Dendritic cell treated with granulocyte-macrophage colony-stimulating factor and Interleukin-4, amounts not matched to agents 40 ng/mL and 50 ng/mL, for 4 days (primary cell): ENCODE results near the gene ZEB2.

Experiments
- H3K27ac Mint-ChIP-seq: one replicate; pipeline ENCODE4 v1.8.0; 2022; ENCODE audit warnings: mild to moderate bottlenecking, mixed read lengths
- H3K27me3 Mint-ChIP-seq: one replicate; pipeline ENCODE4 v1.8.0; 2022; ENCODE audit warnings: mild to moderate bottlenecking, mixed read lengths
- H3K36me3 Mint-ChIP-seq: one replicate; pipeline ENCODE4 v1.8.0; 2022; ENCODE audit warnings: low read depth, mixed read lengths
- H3K4me1 Mint-ChIP-seq: one replicate; pipeline ENCODE4 v1.8.0; 2022; ENCODE audit warnings: low read depth, mixed read lengths
- H3K4me3 Mint-ChIP-seq: one replicate; pipeline ENCODE4 v1.8.0; 2022; ENCODE audit warnings: mild to moderate bottlenecking, moderate library complexity, mixed read lengths
- H3K9me3 Mint-ChIP-seq: one replicate; pipeline ENCODE4 v1.8.0; 2022; ENCODE audit warnings: mixed read lengths
- intact Hi-C: fragments of 100-400 bp; cut with micrococcal nuclease; formaldehyde crosslinking; loops from one replicate; pipeline ENCODE4 v1.15.0; 2022

The ZEB2 gene

GRCh38 chr2:144459286-144459685 lies 60.6 kb downstream of the ZEB2 start:
- Mint-ChIP-seq H3K9me3 (no peaks in the 10 kb centered on the region), H3K4me3 (peak overlapping the region; percentile 5), H3K27me3 (no peaks in the 10 kb centered on the region), H3K27ac (peak overlapping the region; percentile 81), H3K4me1 (peaks cover 85% of the 10 kb centered on the region), H3K36me3 (peaks cover 97% of the 10 kb centered on the region)
- intact Hi-C loops: no loop called here

- Mint-ChIP-seq H3K4me1 (peaks cover 83% of the 10 kb centered on the region), H3K36me3 (peaks cover 97% of the 10 kb centered on the region), H3K27ac (peak overlapping the region; percentile 81), H3K27me3 (no peaks in the 10 kb centered on the region), H3K4me3 (no peak overlapping the region), H3K9me3 (no peaks in the 10 kb centered on the region)
- intact Hi-C loops: no loop called here
These were observed 61.4 kb downstream of the ZEB2 start for GRCh38 chr2:144458541-144458940.

DNA sequence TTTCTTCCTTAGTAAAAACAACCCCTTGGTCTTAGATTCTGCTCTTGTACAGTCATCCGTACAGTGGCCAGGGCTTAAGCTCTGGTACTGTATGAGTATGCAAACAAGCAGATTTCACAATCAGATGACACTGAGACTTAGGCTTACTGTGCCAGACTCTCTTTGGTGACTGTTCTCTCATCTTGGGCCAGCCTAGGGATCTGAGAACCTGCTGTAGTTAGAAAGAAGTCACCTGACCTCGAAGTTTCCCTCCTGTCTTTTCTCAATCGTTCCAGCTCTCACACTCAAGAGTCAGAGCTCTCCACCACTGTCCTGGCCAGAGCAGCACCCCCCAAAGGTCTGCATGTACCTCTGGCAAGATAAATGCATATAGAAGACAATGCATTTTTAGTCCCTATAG lies 63.2 kb downstream of the ZEB2 start:
- H3K27ac Mint-ChIP-seq: peak overlapping the region; percentile 81
- intact Hi-C loops: no loop called here
- no peaks in the 10 kb centered on the region for H3K9me3 Mint-ChIP-seq
- peaks cover 86% of the 10 kb centered on the region for H3K4me1 Mint-ChIP-seq
- H3K36me3 Mint-ChIP-seq: peaks cover 97% of the 10 kb centered on the region
- H3K27me3 Mint-ChIP-seq: no peaks in the 10 kb centered on the region
- no peak overlapping the region for H3K4me3 Mint-ChIP-seq

GRCh38 chr2:144455987-144456386 lies 63.9 kb downstream of the ZEB2 start:
- intact Hi-C loops: no loop called here
- Mint-ChIP-seq H3K27ac (peak overlapping the region; percentile 76), H3K9me3 (no peaks in the 10 kb centered on the region), H3K36me3 (peaks cover 96% of the 10 kb centered on the region), H3K27me3 (no peaks in the 10 kb centered on the region), H3K4me1 (peaks cover 80% of the 10 kb centered on the region), H3K4me3 (peak overlapping the region; percentile 34)

GRCh38 chr2:144454466-144455287 lies 65.2 kb downstream of the ZEB2 start:
- Mint-ChIP-seq H3K27ac (peak overlapping the region; percentile 76), H3K9me3 (no peaks in the 10 kb centered on the region), H3K4me1 (peaks cover 79% of the 10 kb centered on the region), H3K4me3 (no peak overlapping the region), H3K27me3 (no peaks in the 10 kb centered on the region), H3K36me3 (peaks cover 95% of the 10 kb centered on the region)
- intact Hi-C loops: no loop called here

GRCh38 chr2:144453486-144454158 lies 66.3 kb downstream of the ZEB2 start:
- H3K36me3 Mint-ChIP-seq: peaks cover 95% of the 10 kb centered on the region
- intact Hi-C loops: no loop called here
- H3K4me1 Mint-ChIP-seq: peaks cover 79% of the 10 kb centered on the region
- peak overlapping the region; percentile 79 for H3K27ac Mint-ChIP-seq
- H3K27me3 Mint-ChIP-seq: no peaks in the 10 kb centered on the region
- H3K9me3 Mint-ChIP-seq: no peaks in the 10 kb centered on the region
- H3K4me3 Mint-ChIP-seq: peak overlapping the region; percentile 9

GRCh38 chr2:144452989-144453336 lies 67.0 kb downstream of the ZEB2 start:
- peaks cover 95% of the 10 kb centered on the region for H3K36me3 Mint-ChIP-seq
- intact Hi-C loops: no loop called here
- peaks cover 81% of the 10 kb centered on the region for H3K4me1 Mint-ChIP-seq
- H3K27ac Mint-ChIP-seq: peak overlapping the region; percentile 79
- no peak overlapping the region for H3K4me3 Mint-ChIP-seq
- no peaks in the 10 kb centered on the region for H3K27me3 Mint-ChIP-seq
- no peaks in the 10 kb centered on the region for H3K9me3 Mint-ChIP-seq

GRCh38 chr2:144452169-144452988 lies 67.5 kb downstream of the ZEB2 start:
- Mint-ChIP-seq H3K4me1 (peaks cover 78% of the 10 kb centered on the region), H3K4me3 (peak overlapping the region; percentile 26), H3K27ac (peak overlapping the region; percentile 79), H3K9me3 (no peaks in the 10 kb centered on the region), H3K27me3 (no peaks in the 10 kb centered on the region), H3K36me3 (peaks cover 94% of the 10 kb centered on the region)
- intact Hi-C loops: no loop called here

DNA sequence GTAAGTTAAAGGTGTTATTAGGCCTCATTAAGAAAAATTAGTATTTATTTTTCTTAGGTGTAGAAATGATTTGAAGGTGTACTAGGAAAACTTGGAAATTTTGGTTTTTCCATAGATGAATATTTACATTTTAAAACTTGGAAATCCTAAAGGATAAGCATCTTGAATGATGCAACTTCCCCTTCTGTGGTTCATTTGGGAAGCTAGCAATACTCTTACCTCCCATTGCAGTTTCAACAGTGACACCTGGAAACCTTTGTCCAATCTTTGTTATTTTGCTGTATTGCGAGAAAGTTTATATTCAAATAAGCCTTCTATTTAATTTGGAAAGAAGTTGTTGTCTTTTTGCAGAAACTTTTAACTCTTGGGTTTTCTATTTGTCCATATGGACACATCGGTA lies 68.5 kb downstream of the ZEB2 start:
- Mint-ChIP-seq H3K36me3 (peaks cover 94% of the 10 kb centered on the region), H3K9me3 (peaks cover 2% of the 10 kb centered on the region), H3K27ac (peak overlapping the region; percentile 79), H3K4me3 (no peak overlapping the region), H3K27me3 (no peaks in the 10 kb centered on the region), H3K4me1 (peaks cover 74% of the 10 kb centered on the region)
- intact Hi-C loops: no loop called here

DNA sequence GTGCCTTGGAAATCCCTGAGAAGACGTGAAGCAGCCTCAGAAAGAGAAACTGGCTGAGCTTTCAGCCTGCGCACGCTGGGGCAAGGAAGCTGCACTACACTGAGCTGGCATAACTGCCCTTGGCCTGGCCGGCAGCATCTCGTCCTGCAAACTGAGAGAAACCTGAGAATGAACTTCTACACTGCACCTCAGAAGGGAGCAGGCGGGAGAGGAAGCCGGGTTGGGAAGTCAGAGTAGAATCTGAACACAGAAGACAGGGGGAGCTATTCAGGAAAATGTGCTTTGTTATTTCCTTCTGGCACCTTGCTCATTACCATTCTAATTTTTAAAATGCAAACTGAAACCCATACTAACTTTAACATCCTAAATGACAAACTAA lies 70.9 kb downstream of the ZEB2 start:
- peak overlapping the region; percentile 76 for H3K27ac Mint-ChIP-seq
- H3K9me3 Mint-ChIP-seq: peaks cover 5% of the 10 kb centered on the region
- intact Hi-C loops: no loop called here
- H3K36me3 Mint-ChIP-seq: peaks cover 94% of the 10 kb centered on the region
- no peaks in the 10 kb centered on the region for H3K27me3 Mint-ChIP-seq
- H3K4me3 Mint-ChIP-seq: peak overlapping the region; percentile 4
- H3K4me1 Mint-ChIP-seq: peaks cover 77% of the 10 kb centered on the region

DNA sequence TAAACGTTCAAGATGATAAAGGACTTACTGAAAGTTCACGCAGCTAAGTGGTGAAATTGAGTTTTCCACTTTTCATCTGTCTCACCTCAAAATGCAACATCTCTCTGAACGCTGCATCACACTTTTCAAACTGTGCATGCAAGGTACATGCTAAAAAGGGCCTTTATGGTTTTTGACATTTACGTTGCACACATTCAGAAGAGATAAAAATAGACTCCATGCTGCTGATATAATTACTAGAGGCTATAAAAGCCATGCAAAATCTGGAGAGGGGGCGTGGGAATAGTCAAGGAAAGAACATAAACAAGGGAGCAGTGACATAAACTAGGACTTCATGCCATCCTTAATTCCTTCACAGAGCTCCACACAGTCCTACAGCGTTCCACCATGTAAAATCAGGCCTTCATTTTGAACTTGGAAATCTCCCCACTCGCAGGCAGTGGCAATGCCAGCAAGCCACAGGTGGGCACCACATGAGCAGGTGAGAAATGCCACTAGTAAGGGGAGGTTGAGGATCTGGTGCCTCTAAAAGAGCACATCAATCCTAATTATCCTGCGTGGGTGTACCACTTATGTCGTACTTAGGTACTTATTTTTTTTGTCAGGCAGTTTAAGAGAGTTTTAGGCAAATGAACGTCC lies 71.4 kb downstream of the ZEB2 start:
- peak overlapping the region; percentile 76 for H3K27ac Mint-ChIP-seq
- H3K4me1 Mint-ChIP-seq: peaks cover 79% of the 10 kb centered on the region
- no peak overlapping the region for H3K4me3 Mint-ChIP-seq
- intact Hi-C loops: no loop called here
- peaks cover 5% of the 10 kb centered on the region for H3K9me3 Mint-ChIP-seq
- H3K27me3 Mint-ChIP-seq: no peaks in the 10 kb centered on the region
- peaks cover 93% of the 10 kb centered on the region for H3K36me3 Mint-ChIP-seq

DNA sequence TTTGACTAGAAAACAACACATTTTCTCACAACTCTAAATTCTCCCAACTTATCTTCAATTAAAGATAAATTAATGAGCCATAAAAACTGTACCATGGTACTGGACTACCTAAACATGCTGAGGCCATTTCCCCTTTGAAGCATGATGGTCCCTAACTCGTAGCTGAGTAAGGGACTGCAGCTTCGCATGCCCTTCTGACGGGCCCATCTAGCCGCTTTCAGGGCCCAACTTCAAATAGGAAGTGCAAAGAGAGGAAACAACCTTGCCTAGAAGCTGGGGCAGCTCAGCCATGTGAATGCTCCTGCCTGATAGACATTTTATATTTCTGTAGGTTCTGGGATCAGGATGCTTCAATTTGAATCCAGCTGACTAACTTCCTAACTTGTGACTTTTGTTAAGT lies 72.4 kb downstream of the ZEB2 start:
- peaks cover 83% of the 10 kb centered on the region for H3K36me3 Mint-ChIP-seq
- no peaks in the 10 kb centered on the region for H3K27me3 Mint-ChIP-seq
- intact Hi-C loops: no loop called here
- peaks cover 5% of the 10 kb centered on the region for H3K9me3 Mint-ChIP-seq
- no peak overlapping the region for H3K4me3 Mint-ChIP-seq
- peak overlapping the region; percentile 76 for H3K27ac Mint-ChIP-seq
- H3K4me1 Mint-ChIP-seq: peaks cover 69% of the 10 kb centered on the region

GRCh38 chr2:144446136-144446535 lies 73.8 kb downstream of the ZEB2 start:
- Mint-ChIP-seq H3K27ac (peak overlapping the region; percentile 61), H3K4me1 (peaks cover 65% of the 10 kb centered on the region), H3K27me3 (no peaks in the 10 kb centered on the region), H3K4me3 (no peak overlapping the region), H3K36me3 (peaks cover 75% of the 10 kb centered on the region), H3K9me3 (peaks cover 5% of the 10 kb centered on the region)
- intact Hi-C loops: no loop called here
